Chondrocyte (in vitro differentiated cells): ENCODE data around the gene TRAPPC4. TPM values are rescaled to one million over a fixed set of nuclear protein-coding genes. Genes with fewer than 3 reads are reported as not detected.
"Not testable (repeated sequence)": the region's sequence is repeated elsewhere in the genome, so short reads cannot be mapped to it uniquely, and the experiment has no call there.

Experiments used
- DNase-seq: peaks from one replicate; pipeline ENCODE4 v3.0.0; 2021; ENCODE audit warnings: mixed read lengths, low spot score
- H3K27ac Mint-ChIP-seq: one replicate; pipeline ENCODE4 v1.8.0; 2021; ENCODE audit warnings: mild to moderate bottlenecking, moderate library complexity, mixed read lengths; ENCODE audit not compliant: unreplicated experiment
- H3K27me3 Mint-ChIP-seq: 2 replicates; pipeline ENCODE4 v1.8.0; 2021; ENCODE audit warnings: low read depth, mixed read lengths
- H3K36me3 Mint-ChIP-seq: 2 replicates; pipeline ENCODE4 v1.8.0; 2021; ENCODE audit warnings: low read depth, mixed read lengths
- H3K4me1 Mint-ChIP-seq: 2 replicates; pipeline ENCODE4 v1.8.0; 2021; ENCODE audit warnings: low read depth, mild to moderate bottlenecking, mixed read lengths
- H3K4me3 Mint-ChIP-seq: one replicate; pipeline ENCODE4 v1.8.0; 2021; ENCODE audit warnings: mild to moderate bottlenecking, moderate library complexity, mixed read lengths; ENCODE audit not compliant: unreplicated experiment
- H3K9me3 Mint-ChIP-seq: 2 replicates; pipeline ENCODE4 v1.8.0; 2021; ENCODE audit warnings: low read depth, mixed read lengths
- CTCF ChIP-seq: fragments of 200-600 bp; sonication (generic); IDR thresholded peaks from 2 replicates; pipeline ENCODE4 v1.5.0; 2021; ENCODE audit warnings: antibody characterized with exemption, mild to moderate bottlenecking, moderate library complexity
- total RNA-seq: library from RNA; stranded (reverse); gene quantifications from 3 replicates; pipeline ENCODE4 v1.2.1, GENCODE V29; 2021

TRAPPC4 gene
- total RNA-seq, 1 donor from 2014 or later = 73.0 TPM

- no peaks in the 10 kb centered on the region for H3K27me3 Mint-ChIP-seq
- peak; percentile 59 for TF ChIP-seq CTCF
- H3K36me3 Mint-ChIP-seq = peaks cover 24% of the 10 kb centered on the region
- H3K9me3 Mint-ChIP-seq = no peaks in the 10 kb centered on the region
- H3K27ac Mint-ChIP-seq = peak overlapping the region; percentile 84
- H3K4me3 Mint-ChIP-seq = peak overlapping the region; percentile 93
- no peak for DNase-seq
- peaks cover 31% of the 10 kb centered on the region for H3K4me1 Mint-ChIP-seq
Measured at GRCh38 chr11:119055901-119056300, 37.3 kb downstream of the TRAPPC4 start.

GRCh38 chr11:119056421-119056999 is 37.9 kb downstream of the TRAPPC4 start:
- peak overlapping the region; percentile 93 for H3K4me3 Mint-ChIP-seq
- peaks cover 19% of the 10 kb centered on the region for H3K36me3 Mint-ChIP-seq
- H3K27me3 Mint-ChIP-seq = no peaks in the 10 kb centered on the region
- peak overlapping the region; percentile 99 for H3K27ac Mint-ChIP-seq
- no peak for DNase-seq
- no peak for TF ChIP-seq CTCF
- H3K4me1 Mint-ChIP-seq = peaks cover 31% of the 10 kb centered on the region
- H3K9me3 Mint-ChIP-seq = no peaks in the 10 kb centered on the region

GRCh38 chr11:119057000-119057769 is 38.6 kb downstream of the TRAPPC4 start, which contains the start of gene HYOU1:
Gene HYOU1 (minus strand): TSS chr11:119057205. CDS start chr11:119056160, 1,045 bp downstream.
- Mint-ChIP-seq H3K36me3 (peaks cover 17% of the 10 kb centered on the region), H3K27ac (peak within 1 kb of the TSS; percentile 99), H3K9me3 (no peaks in the 10 kb centered on the region), H3K4me1 (peaks cover 31% of the 10 kb centered on the region), H3K4me3 (peak within 1 kb of the TSS; percentile 93), H3K27me3 (no peaks in the 10 kb centered on the region)
- DNase-seq = peak; percentile 99
- TF ChIP-seq CTCF = peak; percentile 61

GRCh38 chr11:119059128-119059527 is 40.6 kb downstream of the TRAPPC4 start:
- H3K4me1 Mint-ChIP-seq = peaks cover 38% of the 10 kb centered on the region
- not testable (repeated sequence) for H3K27me3 Mint-ChIP-seq

GRCh38 chr11:119061256-119061655 is 42.7 kb downstream of the TRAPPC4 start:
- H3K9me3 Mint-ChIP-seq = no peaks in the 10 kb centered on the region
- TF ChIP-seq CTCF = no peak
- H3K27ac Mint-ChIP-seq = no peak overlapping the region
- H3K27me3 Mint-ChIP-seq = no peaks in the 10 kb centered on the region
- no peak for DNase-seq
- no peak overlapping the region for H3K4me3 Mint-ChIP-seq
- H3K4me1 Mint-ChIP-seq = peaks cover 21% of the 10 kb centered on the region
- H3K36me3 Mint-ChIP-seq = no peaks in the 10 kb centered on the region

More at GRCh38 chr11:119059128-119059527, 40.6 kb downstream of the TRAPPC4 start:
- H3K36me3 Mint-ChIP-seq, H3K4me3 Mint-ChIP-seq, H3K9me3 Mint-ChIP-seq, H3K27ac Mint-ChIP-seq, DNase-seq: not testable (repeated sequence)
